GM19099 (cell line): ENCODE results near the gene RPA3.

Experiments
- POLR2A ChIP-seq: IDR thresholded peaks from 3 replicates; pipeline ENCODE4 v1.6.1; 2011; ENCODE audit warnings: low read depth; ENCODE audit not compliant: insufficient read length; ENCODE audit errors: extremely low read depth

The RPA3 gene

GRCh38 chr7:7618410-7618809, 100.0 kb downstream of the RPA3 start:
- TF ChIP-seq POLR2A, result no peak

GRCh38 chr7:7617550-7617949, 100.9 kb downstream of the RPA3 start:
- TF ChIP-seq POLR2A, result no peak

- TF ChIP-seq POLR2A, result no peak
Observed at GRCh38 chr7:7614018-7614741, 104.2 kb downstream of the RPA3 start.

- TF ChIP-seq POLR2A, result no peak
Observed at GRCh38 chr7:7613210-7613609, 105.2 kb downstream of the RPA3 start.

GRCh38 chr7:7612519-7612918, 105.9 kb downstream of the RPA3 start:
- TF ChIP-seq POLR2A, result no peak

GRCh38 chr7:7609330-7609729, 109.1 kb downstream of the RPA3 start:
- no peak for TF ChIP-seq POLR2A

GRCh38 chr7:7607010-7607409, 111.4 kb downstream of the RPA3 start:
- no peak for TF ChIP-seq POLR2A

- no peak for TF ChIP-seq POLR2A
Observed at GRCh38 chr7:7596176-7596575, 122.2 kb downstream of the RPA3 start.

- TF ChIP-seq POLR2A, result no peak
Observed at GRCh38 chr7:7595451-7595850, 123.0 kb downstream of the RPA3 start.
